ENCODE data around the gene KCNN3. TPM values are rescaled to one million over a fixed set of nuclear protein-coding genes. Genes with fewer than 3 reads are reported as not detected.
A peak's percentile ranks its signal among the peaks of the same experiment; 100 is the strongest.
"Not testable (repeated sequence)": the region's sequence is repeated elsewhere in the genome, so short reads cannot be mapped to it uniquely, and the experiment has no call there.

The KCNN3 gene
- 5.4 TPM for total RNA-seq

- peak; percentile 94 for DNase-seq (ENCODE audit: low spot score)
Measured at GRCh38 chr1:154870115-154870571, at the start of gene KCNN3. Gene KCNN3, minus strand, starts transcription at chr1:154870281. Its CDS starts 317 bp downstream, at chr1:154869964.

GRCh38 chr1:154913273-154913672, 43.2 kb upstream of the KCNN3 start:
- DNase-seq (ENCODE audit: low spot score): no peak

- no peak for DNase-seq (ENCODE audit: low spot score)
Measured at GRCh38 chr1:154912755-154913154, 42.7 kb upstream of the KCNN3 start.

- DNase-seq (ENCODE audit: low spot score): no peak
Measured at GRCh38 chr1:154911691-154912550, 41.8 kb upstream of the KCNN3 start.

- no peak for DNase-seq (ENCODE audit: low spot score)
Measured at GRCh38 chr1:154910851-154911250, 40.8 kb upstream of the KCNN3 start.

GRCh38 chr1:154908937-154909336, 38.9 kb upstream of the KCNN3 start:
- no peak for DNase-seq (ENCODE audit: low spot score)

- DNase-seq (ENCODE audit: low spot score): not testable (repeated sequence)
Measured at GRCh38 chr1:154908129-154908528, 38.0 kb upstream of the KCNN3 start.

GRCh38 chr1:154906621-154907081, 36.6 kb upstream of the KCNN3 start:
- DNase-seq (ENCODE audit: low spot score): no peak

GRCh38 chr1:154902938-154903566, 33.0 kb upstream of the KCNN3 start:
- DNase-seq (ENCODE audit: low spot score): no peak

- DNase-seq (ENCODE audit: low spot score): no peak
Measured at GRCh38 chr1:154901591-154901990, 31.5 kb upstream of the KCNN3 start.

GRCh38 chr1:154899041-154899440, 29.0 kb upstream of the KCNN3 start:
- no peak for DNase-seq (ENCODE audit: low spot score)

- DNase-seq (ENCODE audit: low spot score): no peak
Measured at GRCh38 chr1:154896771-154897286, 26.7 kb upstream of the KCNN3 start.

GRCh38 chr1:154895798-154896197, 25.7 kb upstream of the KCNN3 start:
- DNase-seq (ENCODE audit: low spot score): no peak

- no peak for DNase-seq (ENCODE audit: low spot score)
Measured at GRCh38 chr1:154891452-154891851, 21.4 kb upstream of the KCNN3 start.

- no peak for DNase-seq (ENCODE audit: low spot score)
Measured at GRCh38 chr1:154888757-154889156, 18.7 kb upstream of the KCNN3 start.

- DNase-seq (ENCODE audit: low spot score): no peak
Measured at GRCh38 chr1:154886281-154887015, 16.4 kb upstream of the KCNN3 start.

- DNase-seq (ENCODE audit: low spot score): no peak
Measured at GRCh38 chr1:154884869-154885701, 15.0 kb upstream of the KCNN3 start.

GRCh38 chr1:154883919-154884868, 14.1 kb upstream of the KCNN3 start:
- no peak for DNase-seq (ENCODE audit: low spot score)

GRCh38 chr1:154881820-154882535, 11.9 kb upstream of the KCNN3 start:
- DNase-seq (ENCODE audit: low spot score): no peak

All from ureter (tissue), 1 donor.